ENCODE measurements around the gene DNAJB1. TPM values are rescaled to one million over a fixed set of nuclear protein-coding genes. Genes with fewer than 3 reads are reported as not detected.
"Not testable (repeated sequence)": the region's sequence is repeated elsewhere in the genome, so short reads cannot be mapped to it uniquely, and the experiment has no call there.

Gene DNAJB1
- total RNA-seq, result 10 to 100 TPM; 93.8 to 95.8 TPM

DNA sequence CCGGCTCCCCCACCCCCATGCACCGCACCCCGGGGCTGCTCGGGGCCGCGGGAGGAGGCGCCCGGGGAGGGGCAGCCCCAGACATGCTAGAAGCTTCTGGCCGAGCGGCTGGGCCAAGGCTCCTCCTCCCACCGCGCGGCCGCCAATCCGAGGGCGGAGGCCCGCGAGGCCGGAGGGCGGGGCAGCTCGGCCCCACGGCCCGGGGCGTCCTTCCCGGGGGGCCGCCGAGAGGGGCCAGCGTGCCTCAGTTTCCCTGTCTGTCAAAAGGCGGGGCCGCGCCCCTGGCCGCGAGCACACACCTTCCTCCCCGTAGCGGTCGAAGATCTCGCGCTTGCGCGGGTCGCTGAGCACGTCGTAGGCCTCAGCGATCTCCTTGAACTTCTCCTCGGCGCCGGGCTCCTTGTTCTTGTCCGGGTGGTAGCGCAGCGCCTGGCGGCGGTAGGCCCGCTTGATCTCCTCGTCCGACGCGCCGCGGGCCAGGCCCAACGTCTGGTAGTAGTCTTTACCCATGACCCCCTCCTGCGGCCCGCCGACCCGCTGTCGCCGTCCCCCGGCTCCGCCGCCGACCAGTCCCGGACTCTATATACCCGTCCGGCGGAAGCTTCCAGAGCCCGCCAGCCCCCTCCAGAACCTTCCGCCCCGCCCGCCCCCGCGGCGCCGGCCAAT is at the start of gene DNAJB1:
Gene DNAJB1, minus strand, starts transcription at position 558 of the 666 bp plus-strand sequence. Its CDS starts 48 bp downstream, at position 510.
- CTCF ChIA-PET, result interaction anchor here (0.6 to 7.1 kb wide), 3 partner anchors 12 to 382 kb away, joined by 3 to 45 read pairs (median 7); no protein-coding TSS in a partner anchor

GRCh38 chr19:14567079-14567478 is 48.9 kb upstream of the DNAJB1 start:
- CTCF ChIA-PET, result no interaction called here

More for the DNA sequence above, at the start of gene DNAJB1:
- POLR2A ChIA-PET, result interaction anchor here (0.5 to 1.9 kb wide), 10 partner anchors 10 to 681 kb away, joined by 3 to 15 read pairs (median 4); partner anchors contain the start of genes GIPC1 and TECR

DNA sequence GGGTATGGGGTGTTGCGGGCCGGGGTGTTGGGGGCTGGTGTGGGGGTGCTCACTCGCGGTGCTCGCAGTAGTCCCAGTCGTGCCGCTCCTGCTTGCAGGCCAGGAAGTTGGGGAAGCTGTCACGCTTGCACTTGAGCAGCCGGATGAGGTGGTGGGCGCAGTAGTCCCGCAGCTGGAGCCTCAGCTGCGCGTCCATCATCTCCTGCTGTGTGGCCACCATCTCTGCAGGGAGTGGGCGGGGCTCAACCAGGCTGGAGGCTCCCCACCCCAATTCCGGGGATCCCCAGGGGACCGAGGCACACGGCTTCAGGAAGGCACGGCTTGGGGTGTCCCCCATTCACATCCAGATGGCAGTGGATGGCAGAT is 48.5 kb upstream of the DNAJB1 start:
- ChIA-PET POLR2A (no interaction called here), CTCF (no interaction called here)

More at GRCh38 chr19:14567079-14567478, 48.9 kb upstream of the DNAJB1 start:
- POLR2A ChIA-PET, result no interaction called here

DNA sequence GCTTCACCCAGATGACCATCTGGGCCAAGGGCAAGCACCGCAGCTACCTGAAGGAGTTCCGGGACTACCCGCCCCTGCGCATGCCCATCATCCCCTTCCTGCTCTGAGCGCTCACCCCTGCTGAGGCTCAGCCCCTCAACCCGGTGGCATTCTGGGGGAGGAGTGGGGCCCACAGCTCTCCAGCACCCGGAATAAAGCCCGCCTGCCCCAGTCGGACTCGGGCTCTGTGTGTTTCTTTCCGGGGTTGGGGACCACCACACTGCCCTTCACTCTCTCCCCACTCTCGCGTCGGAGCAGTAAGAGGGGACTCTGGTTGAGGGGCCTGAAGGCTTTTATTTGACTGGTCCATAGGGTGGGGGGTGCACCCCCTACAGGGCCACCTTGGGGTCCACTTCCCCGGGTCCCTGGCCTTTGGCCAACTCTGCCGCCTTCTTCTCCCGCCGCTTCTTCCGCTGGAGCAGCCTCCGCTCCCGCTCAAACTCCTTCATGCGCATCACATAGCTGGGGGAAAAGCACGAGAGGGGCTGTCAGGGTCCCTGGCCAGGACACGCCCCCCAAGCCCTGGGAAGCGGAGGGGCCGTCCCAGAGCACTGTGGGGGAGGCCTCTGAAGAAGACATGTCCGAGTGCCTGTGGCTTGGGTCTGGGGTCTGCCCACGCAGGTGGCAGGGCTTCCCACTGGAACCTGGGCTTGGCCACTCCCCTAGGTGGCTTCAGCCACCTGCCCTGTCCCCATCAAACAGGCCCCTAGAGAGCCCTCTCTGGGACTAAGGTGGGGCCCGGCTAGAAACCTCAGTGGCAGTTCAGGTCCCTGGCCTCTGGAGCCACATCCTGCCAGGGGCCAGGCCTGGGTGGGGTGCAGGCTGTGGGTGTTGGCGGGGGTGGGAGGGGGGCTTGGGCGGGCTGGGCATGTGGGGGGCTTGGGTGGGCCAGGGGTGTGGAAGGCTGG is 47.8 kb upstream of the DNAJB1 start:
- POLR2A ChIA-PET, result no interaction called here
- CTCF ChIA-PET, result no interaction called here

DNA sequence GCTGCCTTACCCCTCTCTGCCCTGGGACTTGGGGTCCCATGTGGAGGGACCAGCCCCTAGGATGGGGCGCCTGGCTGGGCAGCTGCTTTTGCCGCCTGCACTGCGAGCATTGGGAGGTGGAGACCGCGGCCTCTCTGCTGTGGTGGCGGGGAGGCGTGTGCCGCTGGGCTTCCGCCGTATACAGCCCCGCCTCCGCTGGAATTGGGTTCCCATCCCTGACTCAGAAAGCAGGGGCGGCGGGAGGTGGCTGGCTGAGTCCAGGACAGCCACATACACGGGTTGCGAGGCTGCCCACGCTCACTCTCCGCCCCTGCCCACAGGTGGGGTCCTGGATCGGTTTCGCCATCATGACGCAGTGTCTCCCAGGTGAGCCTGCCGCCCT is 47.1 kb upstream of the DNAJB1 start:
- ChIA-PET CTCF (no interaction called here), POLR2A (no interaction called here)

DNA sequence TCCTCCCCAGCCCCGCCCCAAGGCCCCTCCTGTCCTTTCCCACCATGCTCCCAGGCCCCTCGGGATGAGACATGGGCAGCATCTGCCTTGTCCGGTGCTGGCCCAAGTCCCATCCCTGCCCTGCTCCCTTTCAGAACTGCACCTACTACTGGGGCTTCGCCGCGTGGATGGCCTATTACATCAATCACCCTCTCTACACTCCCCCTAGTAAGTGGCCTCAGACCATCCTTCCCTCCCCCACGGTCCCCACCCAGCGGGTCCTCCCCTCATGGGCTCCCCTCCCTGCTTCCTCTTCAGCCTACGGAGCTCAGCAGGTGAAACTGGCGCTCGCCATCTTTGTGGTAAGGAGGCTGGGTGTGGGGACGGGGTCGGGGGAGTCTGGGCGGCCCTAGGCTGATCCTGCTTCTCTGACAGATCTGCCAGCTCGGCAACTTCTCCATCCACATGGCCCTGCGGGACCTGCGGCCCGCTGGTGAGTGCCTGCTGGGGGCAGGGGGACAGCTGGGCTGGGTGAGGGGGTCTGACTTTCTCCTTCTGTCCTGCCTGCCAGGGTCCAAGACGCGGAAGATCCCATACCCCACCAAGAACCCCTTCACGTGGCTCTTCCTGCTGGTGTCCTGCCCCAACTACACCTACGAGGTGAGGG is 46.6 kb upstream of the DNAJB1 start:
- POLR2A ChIA-PET, CTCF ChIA-PET: not testable (repeated sequence)

- CTCF ChIA-PET, result no interaction called here
- POLR2A ChIA-PET, result no interaction called here
Observed at GRCh38 chr19:14563989-14564651, 45.9 kb upstream of the DNAJB1 start.

DNA sequence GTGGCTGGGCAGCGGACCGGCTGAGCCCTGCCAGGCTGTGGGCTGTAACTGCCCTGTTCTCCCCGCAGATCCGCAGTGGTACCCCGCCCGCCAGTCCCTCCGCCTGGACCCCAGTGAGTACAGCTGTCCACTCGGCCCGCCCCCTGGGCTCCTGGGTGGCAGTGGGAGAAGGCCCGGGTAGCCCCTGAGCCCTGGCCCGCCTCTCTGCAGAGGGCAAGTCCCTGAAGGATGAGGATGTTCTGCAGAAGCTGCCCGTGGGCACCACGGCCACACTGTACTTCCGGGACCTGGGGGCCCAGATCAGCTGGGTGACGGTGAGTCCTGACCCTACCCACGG is 45.4 kb upstream of the DNAJB1 start:
- POLR2A ChIA-PET, result no interaction called here

DNA sequence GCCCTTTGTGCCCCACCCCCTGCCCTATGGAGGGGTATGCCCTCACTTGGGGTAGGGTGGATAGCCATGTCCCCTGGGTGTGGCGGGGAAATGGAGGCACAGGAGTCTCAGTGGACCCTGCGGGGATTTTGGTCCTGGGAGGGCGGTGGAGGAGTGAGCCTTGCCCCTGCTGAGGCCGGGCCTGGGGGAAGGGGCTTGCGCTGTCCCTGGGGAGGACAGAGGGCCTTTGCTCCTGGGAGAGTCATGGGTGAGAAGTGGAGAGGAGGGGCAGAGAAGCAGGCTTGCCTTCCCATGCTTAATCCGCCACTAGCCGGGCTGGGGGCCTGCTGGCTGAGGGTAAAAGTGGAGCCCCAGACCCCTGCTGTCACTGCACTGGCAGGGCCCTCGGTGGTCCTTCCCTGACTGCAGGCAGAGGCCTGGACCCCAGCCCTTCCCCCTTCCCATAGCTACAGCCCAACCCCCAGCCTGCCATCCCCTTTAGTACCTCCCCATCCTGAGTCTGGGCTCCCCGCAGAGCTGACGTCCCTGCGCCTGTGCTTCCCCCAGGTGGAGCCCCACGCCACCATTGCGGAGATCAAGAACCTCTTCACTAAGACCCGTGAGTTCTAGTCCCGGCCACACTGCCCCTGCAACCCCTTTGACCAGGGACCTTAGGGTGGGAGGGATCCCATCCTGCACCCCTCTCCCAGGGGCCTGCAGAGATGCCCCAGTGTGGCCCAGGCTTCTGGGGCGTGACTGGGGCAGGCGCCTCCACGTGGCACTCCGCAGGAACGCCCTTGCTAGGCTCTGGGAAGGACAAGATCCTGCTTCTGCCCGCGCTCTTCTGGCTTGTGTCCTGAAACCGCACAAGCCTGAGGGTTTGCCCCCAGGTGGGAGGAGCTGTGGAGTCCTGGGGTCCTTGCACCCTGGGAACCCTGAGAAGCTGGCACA is 44.7 kb upstream of the DNAJB1 start:
- ChIA-PET CTCF (interaction anchor here (1.3 kb wide), 1 partner anchor 15 kb away, joined by 3 read pairs; no protein-coding TSS in a partner anchor), POLR2A (interaction anchor here (0.8 kb wide), 1 partner anchor 8 kb away, joined by 3 read pairs; no protein-coding TSS in a partner anchor)

More for the DNA sequence above, 45.4 kb upstream of the DNAJB1 start:
- CTCF ChIA-PET, result interaction anchor here (1.3 kb wide), 1 partner anchor 16 kb away, joined by 3 read pairs; no protein-coding TSS in a partner anchor

GRCh38 chr19:14561847-14562351 is 43.7 kb upstream of the DNAJB1 start:
- CTCF ChIA-PET, result interaction anchor here (1.4 kb wide), 1 partner anchor 12 kb away, joined by 6 read pairs; no protein-coding TSS in a partner anchor
- POLR2A ChIA-PET, result interaction anchor here (0.6 to 0.8 kb wide), 2 partner anchors 9 to 901 kb away, joined by 3 read pairs; no protein-coding TSS in a partner anchor

DNA sequence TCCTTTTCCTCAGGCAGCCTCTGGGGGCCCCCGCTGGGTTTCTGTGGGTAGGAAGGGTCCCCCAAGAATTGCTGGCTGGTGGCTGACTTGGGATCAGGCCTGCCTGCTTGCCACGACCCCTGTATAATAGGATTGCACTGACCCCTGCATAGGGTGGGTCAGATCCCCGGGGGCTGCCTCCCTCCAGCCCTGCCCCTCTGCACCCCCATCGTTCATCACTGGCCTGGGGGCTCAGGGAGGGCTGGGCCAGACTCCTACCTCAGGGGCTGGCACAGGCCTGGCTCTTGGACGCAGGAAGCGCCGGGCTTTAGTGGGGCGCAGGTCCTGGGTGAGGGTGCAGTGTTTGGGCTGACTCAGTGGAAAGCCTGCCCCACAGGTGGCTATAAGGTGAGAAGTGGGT is 43.1 kb upstream of the DNAJB1 start:
- CTCF ChIA-PET, result interaction anchor here (1.4 kb wide), 1 partner anchor 13 kb away, joined by 6 read pairs; no protein-coding TSS in a partner anchor
- POLR2A ChIA-PET, result no interaction called here

DNA sequence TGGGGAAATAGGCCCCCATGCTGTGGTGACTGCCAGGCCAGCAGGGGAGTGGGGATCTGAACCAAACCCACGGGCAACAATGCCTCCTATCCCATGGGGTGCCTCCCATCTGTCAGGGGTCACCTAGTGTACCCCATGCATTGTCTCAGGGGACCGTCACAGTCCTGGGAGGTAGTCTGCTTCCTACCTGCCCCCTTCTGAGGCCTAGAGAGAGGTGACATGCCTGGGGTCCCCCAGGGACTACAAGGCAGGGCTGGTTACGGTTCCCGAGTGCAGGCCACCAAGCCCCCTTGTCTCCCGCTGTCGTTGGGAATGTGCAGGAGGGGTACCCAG is 42.5 kb upstream of the DNAJB1 start:
- ChIA-PET CTCF (no interaction called here), POLR2A (no interaction called here)

GRCh38 chr19:14559916-14560775 is 41.9 kb upstream of the DNAJB1 start:
- ChIA-PET POLR2A (no interaction called here), CTCF (interaction anchor here (0.7 kb wide), 1 partner anchor 14 kb away, joined by 3 read pairs; no protein-coding TSS in a partner anchor)

DNA sequence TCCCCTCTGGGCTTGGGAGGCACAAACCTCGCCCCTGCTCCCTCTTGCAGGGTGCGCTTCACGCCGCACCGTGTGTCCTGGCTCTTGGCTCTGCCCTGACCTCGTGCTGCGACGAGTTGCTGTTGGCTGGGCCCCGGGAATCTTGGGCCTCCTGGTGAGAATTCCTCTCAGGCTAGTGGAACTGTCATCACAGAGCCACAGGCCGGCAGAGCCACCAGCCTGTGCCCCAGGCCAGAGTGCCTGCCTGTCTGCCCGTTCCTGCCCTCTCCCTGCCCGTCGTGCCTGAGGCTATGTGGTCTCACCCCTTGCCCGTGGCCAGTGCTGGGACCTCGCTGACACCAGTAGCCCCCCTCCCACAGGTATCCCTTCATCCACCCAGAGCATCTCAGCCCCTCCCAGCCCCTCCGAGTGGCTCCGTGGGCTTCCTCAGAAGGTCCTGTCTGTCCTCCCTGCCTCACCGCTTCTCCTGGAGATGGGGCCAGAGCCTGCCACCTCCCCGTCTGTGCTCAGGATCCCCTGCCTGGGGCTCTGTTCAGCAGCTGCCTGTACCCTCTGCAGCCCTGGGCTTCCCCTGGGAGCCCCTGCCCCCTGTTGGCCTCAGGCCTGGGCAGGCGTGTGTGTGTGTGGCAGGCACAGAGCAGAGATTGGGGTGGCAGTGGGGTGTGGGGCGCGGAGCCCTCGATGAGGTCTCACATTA is 40.3 kb upstream of the DNAJB1 start:
- ChIA-PET CTCF (no interaction called here), POLR2A (no interaction called here)

DNA sequence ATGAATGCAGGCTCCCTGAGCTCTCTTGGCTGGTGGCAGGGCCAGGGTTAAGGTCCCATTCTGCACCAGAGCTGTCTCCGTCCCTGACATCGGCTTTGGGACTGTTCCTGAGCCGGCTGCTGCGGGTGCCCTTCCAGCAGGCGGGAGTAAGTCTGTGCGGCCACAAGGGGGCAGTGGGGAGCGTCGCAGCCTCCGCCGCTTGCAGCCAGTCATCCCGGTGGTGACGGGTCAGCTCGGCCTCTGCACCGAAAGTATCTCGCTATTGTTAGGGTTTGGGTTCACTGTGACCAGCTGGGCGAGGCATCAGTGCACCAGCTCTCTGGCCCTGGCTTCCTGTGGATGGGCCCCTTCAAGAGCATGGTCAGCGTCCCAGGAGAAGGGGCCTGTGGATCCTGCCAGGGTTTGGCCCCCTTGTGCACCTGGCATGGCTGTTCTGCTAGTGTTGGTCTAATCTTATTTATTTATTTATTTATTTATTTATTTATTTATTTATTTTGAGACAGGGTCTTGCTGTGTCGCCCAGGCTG is 38.5 kb upstream of the DNAJB1 start:
- POLR2A ChIA-PET, result interaction anchor here (0.6 kb wide), 1 partner anchor 22 kb away, joined by 7 read pairs; no protein-coding TSS in a partner anchor
- CTCF ChIA-PET, result interaction anchor here (0.6 to 2.7 kb wide), 17 partner anchors 9 to 970 kb away, joined by 3 to 13 read pairs (median 4); no protein-coding TSS in a partner anchor

Measured in activated CD8-positive, alpha-beta memory T cell treated with anti-CD3 and anti-CD28 coated beads for 36 hours (primary cell).